ENCODE results near the gene PDE4D. TPM values are rescaled to one million over a fixed set of nuclear protein-coding genes. Genes with fewer than 3 reads are reported as not detected.

PDE4D gene
- total RNA-seq, 1 donor from 2014 or later: 11.8 TPM

GRCh38 chr5:59540366-59540765 is 353.2 kb downstream of the PDE4D start:
- no peak overlapping the region for H3K4me3 Mint-ChIP-seq
- H3K27ac Mint-ChIP-seq (ENCODE audit: unreplicated experiment): no peak overlapping the region

GRCh38 chr5:59538750-59539121 is 354.8 kb downstream of the PDE4D start:
- no peaks in the 10 kb centered on the region for H3K36me3 Mint-ChIP-seq (ENCODE audit: low read depth)
- no peak overlapping the region for H3K27ac Mint-ChIP-seq (ENCODE audit: unreplicated experiment)
- H3K9me3 Mint-ChIP-seq: no peaks in the 10 kb centered on the region
- TF ChIP-seq CTCF (conservative IDR thresholded peaks at IDR 0.05): no peak
- no peak for DNase-seq (ENCODE audit: low read depth, low spot score)
- H3K4me1 Mint-ChIP-seq: peaks cover 6% of the 10 kb centered on the region
- H3K27me3 Mint-ChIP-seq (ENCODE audit: low read depth): no peaks in the 10 kb centered on the region
- H3K4me3 Mint-ChIP-seq: no peak overlapping the region

More at GRCh38 chr5:59540366-59540765, 353.2 kb downstream of the PDE4D start:
- no peaks in the 10 kb centered on the region for H3K9me3 Mint-ChIP-seq
- TF ChIP-seq CTCF (conservative IDR thresholded peaks at IDR 0.05): no peak
- H3K27me3 Mint-ChIP-seq (ENCODE audit: low read depth): no peaks in the 10 kb centered on the region
- H3K36me3 Mint-ChIP-seq (ENCODE audit: low read depth): no peaks in the 10 kb centered on the region
- H3K4me1 Mint-ChIP-seq: peaks cover 6% of the 10 kb centered on the region
- DNase-seq (ENCODE audit: low read depth, low spot score): no peak

- H3K4me3 Mint-ChIP-seq: no peak overlapping the region
- H3K9me3 Mint-ChIP-seq: no peaks in the 10 kb centered on the region
- H3K4me1 Mint-ChIP-seq: peaks cover 6% of the 10 kb centered on the region
- H3K36me3 Mint-ChIP-seq (ENCODE audit: low read depth): no peaks in the 10 kb centered on the region
- TF ChIP-seq CTCF (conservative IDR thresholded peaks at IDR 0.05): no peak
- DNase-seq (ENCODE audit: low read depth, low spot score): no peak
- H3K27ac Mint-ChIP-seq (ENCODE audit: unreplicated experiment): no peak overlapping the region
- no peaks in the 10 kb centered on the region for H3K27me3 Mint-ChIP-seq (ENCODE audit: low read depth)
Measured at GRCh38 chr5:59537961-59538749, 355.4 kb downstream of the PDE4D start.

- Mint-ChIP-seq H3K36me3 (ENCODE audit: low read depth) (no peaks in the 10 kb centered on the region), H3K27me3 (ENCODE audit: low read depth) (no peaks in the 10 kb centered on the region), H3K27ac (ENCODE audit: unreplicated experiment) (no peak overlapping the region), H3K4me1 (peaks cover 6% of the 10 kb centered on the region), H3K4me3 (no peak overlapping the region), H3K9me3 (no peaks in the 10 kb centered on the region)
- TF ChIP-seq CTCF (conservative IDR thresholded peaks at IDR 0.05): no peak
- DNase-seq (ENCODE audit: low read depth, low spot score): no peak
Measured at GRCh38 chr5:59536875-59537274, 356.7 kb downstream of the PDE4D start.

DNA sequence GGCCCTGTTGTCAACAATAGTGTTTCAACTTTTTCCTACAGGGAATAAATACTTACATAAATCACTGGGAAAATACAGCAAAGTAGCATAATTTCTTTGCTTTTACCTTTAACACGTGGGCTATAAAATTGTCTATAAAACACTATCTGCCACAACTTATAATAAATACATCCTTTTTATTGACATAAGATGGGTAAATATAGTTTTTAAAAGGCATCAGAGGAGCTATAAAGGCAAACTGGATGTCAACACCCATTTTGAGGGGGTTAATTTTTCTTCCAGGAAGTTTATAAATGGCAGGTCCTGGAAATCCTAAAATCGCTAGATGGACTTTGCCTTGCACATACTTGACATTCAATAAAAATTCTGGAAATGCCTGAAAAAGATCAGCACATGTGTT is 358.0 kb downstream of the PDE4D start:
- TF ChIP-seq CTCF (conservative IDR thresholded peaks at IDR 0.05): no peak
- Mint-ChIP-seq H3K4me3 (no peak overlapping the region), H3K9me3 (no peaks in the 10 kb centered on the region), H3K27ac (ENCODE audit: unreplicated experiment) (no peak overlapping the region), H3K27me3 (ENCODE audit: low read depth) (no peaks in the 10 kb centered on the region), H3K36me3 (ENCODE audit: low read depth) (no peaks in the 10 kb centered on the region), H3K4me1 (peaks cover 5% of the 10 kb centered on the region)
- DNase-seq (ENCODE audit: low read depth, low spot score): no peak
